ENCODE measurements around the gene TUBA1A.

The TUBA1A gene

DNA sequence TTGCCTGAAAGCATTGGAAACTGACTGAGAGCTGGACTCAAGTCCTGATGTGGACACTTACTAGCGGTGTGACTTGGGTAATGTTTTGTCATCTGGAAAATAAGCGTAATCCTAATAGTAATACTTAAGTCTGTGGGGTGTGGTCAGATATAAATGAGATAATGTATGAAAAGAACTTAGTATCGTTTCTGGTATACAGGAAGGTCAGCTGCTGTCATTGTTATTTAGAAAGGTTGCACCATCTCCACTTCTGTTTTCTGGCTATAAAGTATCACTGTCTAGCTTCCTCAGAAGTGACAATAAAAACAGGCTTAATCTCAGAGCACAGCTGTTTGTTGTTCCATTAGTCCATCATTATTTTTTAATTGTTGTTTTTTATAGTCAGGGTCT, 41.9 kb upstream of the TUBA1A start:
- H3K36me3 ChIP-seq: no peaks in the 10 kb centered on the region
- H3K4me1 ChIP-seq: peaks cover 36% of the 10 kb centered on the region
- H3K9me3 ChIP-seq: no peaks in the 10 kb centered on the region
- H3K27me3 ChIP-seq: no peaks in the 10 kb centered on the region
- TF ChIP-seq, protein P1, sequence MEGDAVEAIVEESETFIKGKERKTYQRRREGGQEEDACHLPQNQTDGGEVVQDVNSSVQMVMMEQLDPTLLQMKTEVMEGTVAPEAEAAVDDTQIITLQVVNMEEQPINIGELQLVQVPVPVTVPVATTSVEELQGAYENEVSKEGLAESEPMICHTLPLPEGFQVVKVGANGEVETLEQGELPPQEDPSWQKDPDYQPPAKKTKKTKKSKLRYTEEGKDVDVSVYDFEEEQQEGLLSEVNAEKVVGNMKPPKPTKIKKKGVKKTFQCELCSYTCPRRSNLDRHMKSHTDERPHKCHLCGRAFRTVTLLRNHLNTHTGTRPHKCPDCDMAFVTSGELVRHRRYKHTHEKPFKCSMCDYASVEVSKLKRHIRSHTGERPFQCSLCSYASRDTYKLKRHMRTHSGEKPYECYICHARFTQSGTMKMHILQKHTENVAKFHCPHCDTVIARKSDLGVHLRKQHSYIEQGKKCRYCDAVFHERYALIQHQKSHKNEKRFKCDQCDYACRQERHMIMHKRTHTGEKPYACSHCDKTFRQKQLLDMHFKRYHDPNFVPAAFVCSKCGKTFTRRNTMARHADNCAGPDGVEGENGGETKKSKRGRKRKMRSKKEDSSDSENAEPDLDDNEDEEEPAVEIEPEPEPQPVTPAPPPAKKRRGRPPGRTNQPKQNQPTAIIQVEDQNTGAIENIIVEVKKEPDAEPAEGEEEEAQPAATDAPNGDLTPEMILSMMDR (IDR thresholded peaks at IDR 0.05; ENCODE audit: low read depth, low read length): no peak
- DNase-seq: no peak
- H3K4me3 ChIP-seq (ENCODE audit: low read depth, low read length): no peak overlapping the region

DNA sequence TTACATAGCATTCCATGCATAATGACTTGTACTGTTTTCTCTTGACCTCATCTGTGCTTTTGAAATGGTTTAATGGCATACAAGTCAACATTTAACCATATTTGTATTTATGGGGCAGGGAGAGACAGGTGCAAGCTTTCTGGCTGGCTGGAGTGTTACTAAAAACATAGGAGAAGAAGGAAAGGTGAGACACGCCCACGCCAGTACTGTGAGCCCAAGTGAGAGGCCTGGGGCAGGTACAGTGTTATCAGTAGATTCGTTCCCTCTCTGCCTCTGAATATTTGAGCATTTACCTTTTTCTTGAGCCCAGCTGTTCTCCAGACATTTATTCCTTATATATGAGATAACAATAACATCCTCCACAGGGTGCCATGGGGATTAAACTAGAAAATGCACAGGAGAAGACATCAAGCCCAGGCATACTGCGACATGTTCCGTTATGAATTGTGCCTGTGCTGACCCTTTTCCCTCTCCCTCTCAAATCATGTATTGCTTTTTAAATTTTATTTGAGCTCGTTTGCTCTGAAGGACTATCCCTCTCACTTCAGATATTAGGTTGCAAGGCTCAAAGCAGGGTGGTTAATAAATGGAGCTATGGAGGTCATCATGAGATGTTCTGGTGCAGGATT, 41.4 kb upstream of the TUBA1A start:
- H3K4me3 ChIP-seq (ENCODE audit: low read depth, low read length): no peak overlapping the region
- TF ChIP-seq, protein P1 (IDR thresholded peaks at IDR 0.05; ENCODE audit: low read depth, low read length): no peak
- no peaks in the 10 kb centered on the region for H3K36me3 ChIP-seq
- H3K9me3 ChIP-seq: no peaks in the 10 kb centered on the region
- no peaks in the 10 kb centered on the region for H3K27me3 ChIP-seq
- DNase-seq: no peak
- peaks cover 36% of the 10 kb centered on the region for H3K4me1 ChIP-seq

DNA sequence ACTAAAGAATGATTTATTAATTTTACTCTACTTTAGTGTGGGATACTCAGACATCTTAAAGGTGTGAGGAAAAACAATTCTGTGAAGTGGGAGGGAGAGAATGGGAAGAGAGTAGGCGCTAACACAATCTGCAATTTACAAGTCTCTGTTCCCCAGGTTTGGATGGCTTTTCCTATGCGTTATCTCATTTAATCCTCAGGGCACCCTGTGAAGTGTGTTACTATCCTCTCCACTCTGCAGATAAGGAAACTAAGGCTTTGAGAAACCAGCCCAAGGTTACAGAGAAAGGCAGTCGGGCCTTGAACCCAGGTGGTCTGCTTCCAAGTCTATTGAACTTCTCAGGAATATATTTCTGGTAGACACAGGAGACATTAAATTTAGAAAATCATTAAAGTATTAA, 39.8 kb upstream of the TUBA1A start:
- H3K36me3 ChIP-seq: no peaks in the 10 kb centered on the region
- H3K4me3 ChIP-seq (ENCODE audit: low read depth, low read length): peak overlapping the region; percentile 41
- DNase-seq: no peak
- TF ChIP-seq, protein P1 (IDR thresholded peaks at IDR 0.05; ENCODE audit: low read depth, low read length): no peak
- H3K4me1 ChIP-seq: peaks cover 41% of the 10 kb centered on the region
- H3K9me3 ChIP-seq: no peaks in the 10 kb centered on the region
- no peaks in the 10 kb centered on the region for H3K27me3 ChIP-seq

DNA sequence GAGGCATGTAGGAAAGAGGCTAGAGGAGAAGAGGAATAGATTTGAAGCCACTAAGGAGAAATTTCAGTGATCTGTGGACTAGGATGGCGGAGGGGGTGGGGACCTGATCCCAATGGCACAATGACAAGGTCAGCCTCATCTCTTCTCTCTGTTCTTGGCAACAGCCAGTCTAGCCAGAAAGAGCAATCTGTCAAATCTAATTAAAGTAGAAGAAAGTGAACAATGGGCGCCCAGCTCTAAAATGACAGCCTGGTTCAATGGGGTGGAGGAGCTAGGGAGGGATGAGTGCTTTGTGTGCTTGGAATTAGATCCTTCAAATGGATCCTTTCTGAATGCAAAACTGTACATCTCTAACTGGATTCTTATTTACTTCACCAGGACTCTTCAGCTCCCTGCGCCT, 38.8 kb upstream of the TUBA1A start:
- TF ChIP-seq, protein P1 (IDR thresholded peaks at IDR 0.05; ENCODE audit: low read depth, low read length): no peak
- H3K4me3 ChIP-seq (ENCODE audit: low read depth, low read length): peak overlapping the region; percentile 41
- peaks cover 40% of the 10 kb centered on the region for H3K4me1 ChIP-seq
- no peaks in the 10 kb centered on the region for H3K9me3 ChIP-seq
- no peaks in the 10 kb centered on the region for H3K27me3 ChIP-seq
- no peaks in the 10 kb centered on the region for H3K36me3 ChIP-seq
- peak; percentile 78 for DNase-seq

DNA sequence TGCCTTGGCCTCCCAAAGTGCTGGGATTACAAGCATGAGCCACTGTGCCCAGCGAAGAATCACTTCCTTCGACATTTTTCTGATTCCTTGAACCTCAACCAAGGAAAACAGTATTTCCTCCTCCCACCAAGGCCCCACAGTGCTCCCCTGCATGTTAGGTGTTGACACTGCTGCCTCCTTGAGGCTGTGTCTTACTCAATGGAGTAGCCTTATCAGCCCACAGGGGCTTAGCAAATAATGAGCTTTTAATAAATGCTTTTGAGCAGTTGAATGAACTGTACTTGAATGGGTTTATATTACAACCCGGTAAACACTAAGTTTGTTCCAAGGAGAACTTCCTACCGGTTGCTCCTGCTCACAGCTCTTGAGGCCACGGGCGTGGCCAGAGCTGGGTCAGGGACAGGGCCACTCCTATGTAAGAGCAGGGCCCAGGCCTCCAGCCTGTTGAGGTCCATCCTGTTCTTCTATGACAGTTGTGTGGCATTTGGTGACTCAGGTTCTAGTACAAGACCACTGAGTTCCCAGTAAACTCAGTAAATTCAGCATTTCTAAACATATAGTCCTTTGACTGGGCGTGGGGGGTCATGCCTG, 36.8 kb upstream of the TUBA1A start:
- no peaks in the 10 kb centered on the region for H3K36me3 ChIP-seq
- H3K27me3 ChIP-seq: no peaks in the 10 kb centered on the region
- DNase-seq: no peak
- peaks cover 30% of the 10 kb centered on the region for H3K4me1 ChIP-seq
- TF ChIP-seq, protein P1 (IDR thresholded peaks at IDR 0.05; ENCODE audit: low read depth, low read length): no peak
- H3K9me3 ChIP-seq: no peaks in the 10 kb centered on the region
- no peak overlapping the region for H3K4me3 ChIP-seq (ENCODE audit: low read depth, low read length)

DNA sequence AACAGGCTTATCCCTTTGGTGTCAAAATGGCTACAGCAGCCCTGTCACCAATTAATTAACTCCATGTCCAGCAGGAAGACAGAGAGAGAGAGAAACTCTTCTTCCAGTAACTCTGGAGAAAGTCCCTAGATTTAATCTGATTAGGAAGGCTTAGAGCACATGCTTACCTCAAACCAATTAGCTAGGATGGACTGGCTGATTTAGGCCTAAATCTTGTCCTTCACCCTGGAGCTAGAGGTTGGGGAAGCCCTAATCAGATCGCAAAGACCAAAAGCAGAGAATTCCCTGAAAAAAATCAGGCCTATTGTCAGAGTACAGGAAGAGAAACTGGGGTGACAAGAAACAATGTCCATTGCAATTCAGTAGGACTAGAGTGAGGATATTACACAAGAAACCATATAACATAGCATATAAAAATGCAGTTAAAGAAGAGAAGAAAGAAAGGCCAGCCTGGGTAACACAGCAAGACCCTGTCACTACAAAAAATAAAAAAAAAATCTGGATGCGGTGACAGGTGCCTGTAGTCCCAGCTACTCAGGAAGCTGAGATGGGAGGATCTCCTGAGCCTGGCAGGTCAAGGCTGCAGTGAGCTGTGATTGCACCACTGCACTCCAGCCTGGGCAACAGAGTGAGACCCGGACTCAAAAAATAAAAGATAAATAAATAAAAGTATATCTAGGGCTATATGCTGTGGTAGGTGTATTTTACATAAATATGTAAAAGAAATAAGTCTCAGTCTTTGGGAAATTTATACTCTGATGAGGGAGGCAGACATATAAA, 34.9 kb upstream of the TUBA1A start:
- Histone ChIP-seq H3K9me3 (no peaks in the 10 kb centered on the region), H3K4me1 (peaks cover 24% of the 10 kb centered on the region), H3K27me3 (no peaks in the 10 kb centered on the region), H3K4me3 (ENCODE audit: low read depth, low read length) (no peak overlapping the region), H3K36me3 (no peaks in the 10 kb centered on the region)
- TF ChIP-seq, protein P1 (IDR thresholded peaks at IDR 0.05; ENCODE audit: low read depth, low read length): no peak
- DNase-seq: no peak
